HG03097 (cell line): ENCODE results near the gene GAN.

Source experiments
- ATAC-seq: cut with Tn5 transposase; IDR thresholded peaks from one replicate; pipeline ENCODE4 v1.9.1; 2021; ENCODE audit not compliant: unreplicated experiment, low FRiP score

The GAN gene

DNA sequence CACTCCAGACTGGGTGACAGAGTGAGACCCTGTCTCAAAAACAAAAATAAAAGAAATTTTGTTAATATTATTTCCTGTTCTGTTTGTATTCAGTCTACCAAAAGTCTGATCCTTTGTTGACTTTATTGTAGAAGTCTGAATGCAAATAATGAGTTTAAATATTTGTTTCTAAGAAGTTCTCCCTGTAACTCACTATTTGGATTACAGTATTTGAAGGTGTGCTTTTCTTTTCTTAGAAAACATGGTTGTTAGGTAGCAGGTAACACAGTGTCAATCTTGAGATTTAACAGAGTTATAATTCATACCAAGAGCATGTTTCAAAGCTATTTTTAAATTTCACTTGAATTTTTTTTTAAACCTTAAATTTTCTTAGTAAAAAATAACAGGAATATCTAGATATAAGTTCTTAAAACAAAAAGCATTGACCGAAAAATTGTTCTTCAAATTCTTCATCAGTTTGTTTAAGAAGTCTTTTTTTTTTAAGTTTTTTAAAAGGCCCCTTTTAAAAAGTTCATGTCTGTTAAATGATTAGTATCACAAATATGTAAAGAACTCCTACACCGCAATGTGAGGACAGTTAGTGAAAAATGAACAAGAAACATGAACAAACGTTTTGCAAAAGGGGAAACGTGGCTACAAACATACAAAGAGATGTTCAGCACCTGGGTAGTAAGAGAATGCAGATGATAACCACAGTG, 35.0 kb downstream of the GAN start:
- no peak for ATAC-seq

DNA sequence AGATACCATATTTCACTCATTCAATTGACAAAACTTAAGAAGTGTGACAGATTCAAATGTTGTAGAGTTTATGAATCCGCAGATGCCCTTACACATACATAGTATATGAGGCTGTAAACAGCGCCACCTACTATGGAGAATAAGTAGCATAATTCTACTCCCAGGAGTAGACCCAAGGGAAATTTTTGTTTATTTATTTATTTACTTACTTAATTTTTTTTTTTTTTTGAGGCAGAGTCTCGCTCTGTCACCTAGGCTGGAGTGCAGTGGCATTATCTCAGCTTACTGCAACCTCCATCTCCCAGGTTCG, 35.5 kb downstream of the GAN start:
- ATAC-seq, result no peak

DNA sequence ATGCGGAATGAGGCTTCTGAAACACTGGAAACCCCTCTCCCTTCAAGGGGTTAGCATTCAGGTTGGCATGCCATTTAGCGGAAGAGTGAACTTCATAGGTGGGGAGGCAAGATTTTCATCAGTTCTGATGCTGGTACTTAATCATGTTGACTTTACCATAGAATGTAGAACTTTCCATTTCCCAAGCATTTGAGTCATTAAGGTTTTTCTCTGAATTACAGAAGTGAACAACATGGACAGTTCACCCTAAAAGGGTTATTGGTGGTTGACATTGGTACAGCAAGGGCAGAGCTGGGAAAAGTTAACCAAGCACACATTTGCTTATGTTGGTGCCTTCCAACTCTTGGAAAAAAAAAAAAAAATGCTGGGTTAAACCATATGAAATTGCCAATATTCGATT, 39.1 kb downstream of the GAN start:
- ATAC-seq, result no peak

DNA sequence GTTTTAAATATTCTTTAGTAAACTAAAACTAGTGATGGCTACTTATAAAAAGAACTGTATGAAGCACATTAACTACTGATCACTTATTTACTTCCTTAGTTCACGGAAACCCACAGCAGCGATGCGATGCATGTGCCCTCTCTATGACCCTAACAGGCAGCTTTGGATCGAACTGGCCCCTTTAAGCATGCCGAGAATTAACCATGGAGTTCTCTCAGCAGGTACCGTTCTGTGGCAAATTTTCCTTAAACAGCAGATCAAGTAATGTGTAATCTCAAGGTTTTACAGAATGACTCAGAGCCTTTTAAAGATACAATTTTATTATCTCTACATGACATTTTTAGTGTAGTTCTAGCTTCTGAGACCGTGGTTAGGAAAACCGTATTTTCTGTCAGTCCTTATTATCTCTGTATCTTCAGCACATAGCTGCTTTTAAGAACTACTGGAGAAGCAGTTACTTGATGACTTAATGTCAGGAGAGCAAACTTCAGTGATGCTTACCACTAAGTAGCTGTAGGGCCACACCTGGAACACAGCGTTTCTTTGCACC, 43.0 kb downstream of the GAN start:
- no peak for ATAC-seq

DNA sequence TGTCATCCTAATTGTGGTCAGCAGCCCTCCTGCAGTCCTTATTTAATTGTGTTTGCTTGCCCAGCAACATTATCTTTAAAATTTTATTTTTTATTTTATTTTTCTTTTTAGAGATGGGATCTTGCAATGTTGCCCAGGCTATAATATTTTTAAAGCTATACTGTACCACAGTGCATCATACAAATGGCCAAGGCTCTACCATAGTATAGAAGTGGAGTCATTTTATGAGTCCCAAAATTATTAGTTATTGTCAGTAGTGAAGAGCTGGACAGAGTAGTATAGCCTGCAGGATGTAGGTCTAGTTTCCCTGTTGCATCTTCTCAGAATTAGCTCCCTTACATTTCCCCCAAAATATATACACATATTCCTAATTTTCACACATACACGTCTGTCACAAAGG, 44.1 kb downstream of the GAN start:
- ATAC-seq, result no peak

DNA sequence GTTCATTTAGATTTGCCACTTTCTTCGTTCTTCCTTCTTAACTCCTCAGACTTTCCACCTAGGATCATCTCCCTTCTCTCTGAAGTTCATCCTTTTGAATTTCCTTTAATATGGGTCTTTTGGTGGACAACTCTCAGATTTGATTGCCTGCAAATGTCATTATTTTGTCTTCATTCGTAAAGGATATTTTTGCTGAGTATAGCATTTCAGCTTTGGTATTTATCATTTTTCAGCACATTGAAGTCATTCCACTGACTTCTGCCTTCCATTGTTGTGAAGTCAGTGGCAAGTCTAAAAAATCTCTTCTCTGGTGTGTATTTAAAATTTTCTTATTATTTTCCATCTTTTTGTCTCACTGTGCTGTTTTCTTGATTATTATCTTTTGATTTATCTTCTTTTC, 45.4 kb downstream of the GAN start:
- ATAC-seq, result no peak

DNA sequence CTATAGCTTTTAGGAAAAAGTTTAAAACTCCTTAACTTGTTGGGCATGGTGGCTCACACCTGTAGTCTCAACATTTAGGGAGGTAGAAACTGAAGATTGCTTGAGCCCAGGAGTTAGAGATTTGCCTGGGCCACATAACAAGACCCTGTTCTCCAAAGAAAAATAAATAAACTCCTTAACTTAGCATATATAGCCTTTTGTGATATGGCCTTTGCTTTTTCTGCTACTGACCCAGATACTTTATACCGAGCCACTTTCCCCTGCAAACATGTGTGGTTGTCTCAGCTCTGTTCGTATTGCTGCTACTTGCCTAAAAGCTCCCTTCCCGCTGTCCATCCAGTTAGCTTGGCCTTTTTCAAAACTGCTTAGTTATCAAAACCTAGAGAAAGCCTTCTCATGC, 51.0 kb downstream of the GAN start:
- no peak for ATAC-seq

DNA sequence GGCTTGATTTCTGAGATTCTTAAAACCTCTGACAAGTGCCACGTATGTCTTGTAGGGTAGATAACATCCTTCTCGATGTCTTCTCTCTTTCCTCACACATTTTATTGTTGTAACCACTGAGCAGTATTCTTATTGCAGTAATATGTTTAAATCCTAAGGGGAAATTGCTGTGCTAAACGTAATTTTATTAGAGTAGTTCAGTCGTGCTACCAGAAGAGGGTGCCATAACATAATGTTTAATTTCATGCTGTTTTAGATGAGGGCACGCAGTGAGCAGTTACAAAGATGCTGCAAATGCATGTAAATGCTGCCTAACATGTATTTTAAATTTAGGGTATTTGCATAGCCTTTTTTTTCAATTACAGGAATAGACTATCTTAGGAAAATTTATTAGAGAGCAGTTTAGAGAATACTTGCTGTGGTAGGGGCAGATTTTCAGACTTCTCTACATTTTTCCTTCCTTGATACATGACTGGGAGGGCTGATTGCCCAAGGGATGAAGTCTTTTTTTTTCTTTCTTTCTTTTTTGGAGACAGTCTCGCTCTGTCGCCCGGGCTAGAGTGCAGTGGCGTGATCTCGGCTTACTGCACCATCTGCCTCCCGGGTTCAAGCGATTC, 51.7 kb downstream of the GAN start:
- ATAC-seq, result no peak

DNA sequence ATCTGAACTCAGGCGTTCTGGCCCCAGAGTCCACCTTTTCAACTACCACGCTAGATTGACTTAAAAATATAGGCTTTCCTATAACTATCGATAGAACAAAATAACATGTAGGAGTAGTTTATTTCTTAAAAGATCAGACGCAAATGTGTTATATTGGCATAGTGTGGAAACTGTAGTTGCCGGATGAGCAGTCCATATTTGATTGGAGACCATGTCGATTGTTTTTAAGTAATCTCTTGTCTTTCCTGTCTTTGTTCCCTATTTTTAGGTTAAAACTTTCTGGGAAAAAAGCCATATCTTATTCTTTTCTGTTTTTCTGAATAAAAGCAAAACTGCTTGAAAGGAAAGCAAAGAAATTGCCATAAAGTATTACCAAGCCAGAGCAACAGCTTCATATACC, 53.1 kb downstream of the GAN start:
- ATAC-seq, result no peak

DNA sequence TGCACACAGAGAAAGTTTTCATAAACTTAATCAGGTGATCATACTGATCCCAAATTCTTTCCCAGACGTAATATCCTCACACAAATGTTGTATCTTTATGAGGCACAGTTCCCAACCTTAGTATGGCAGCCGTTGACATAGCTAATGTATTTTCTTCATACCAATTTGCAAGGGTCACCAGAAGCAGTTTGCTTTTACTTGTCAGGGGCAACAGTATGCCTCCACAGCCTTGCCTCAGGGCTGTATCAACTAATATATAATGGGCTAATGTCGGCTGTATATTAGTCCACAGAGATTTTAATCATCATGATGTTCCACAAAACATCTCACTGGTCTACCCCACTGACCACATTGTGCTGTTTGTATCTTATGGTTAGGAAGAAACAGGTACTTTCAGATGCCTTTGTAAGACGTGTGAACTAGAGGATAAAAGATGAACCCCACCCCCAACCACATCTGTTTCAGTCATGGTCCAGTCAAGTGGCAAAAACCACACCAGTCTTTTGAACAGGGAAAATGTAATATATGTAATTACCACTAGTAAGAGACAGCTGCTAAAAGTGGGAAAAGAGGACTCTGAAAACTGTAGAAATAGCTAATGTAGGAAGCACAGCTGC, 55.2 kb downstream of the GAN start:
- peak; percentile 55 for ATAC-seq

DNA sequence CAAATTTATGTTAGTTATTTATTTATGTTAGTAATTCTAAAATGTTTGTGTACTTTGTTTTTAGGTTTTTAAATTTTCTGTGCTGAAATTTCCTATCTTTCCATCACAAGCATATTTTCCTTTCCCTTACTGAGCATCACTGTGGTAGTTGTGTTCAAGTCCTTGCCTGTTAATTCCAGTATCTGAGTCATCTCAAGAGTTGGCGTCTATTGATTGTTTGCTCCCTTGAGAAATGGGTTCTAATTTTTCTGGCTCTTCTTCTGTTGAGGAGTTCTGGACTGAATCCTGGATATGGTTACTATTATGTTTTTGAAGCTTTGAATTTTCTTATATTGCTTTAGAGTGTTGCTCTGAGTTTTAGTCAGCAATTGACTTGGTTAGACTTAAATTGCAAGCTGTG, 56.3 kb downstream of the GAN start:
- no peak for ATAC-seq

DNA sequence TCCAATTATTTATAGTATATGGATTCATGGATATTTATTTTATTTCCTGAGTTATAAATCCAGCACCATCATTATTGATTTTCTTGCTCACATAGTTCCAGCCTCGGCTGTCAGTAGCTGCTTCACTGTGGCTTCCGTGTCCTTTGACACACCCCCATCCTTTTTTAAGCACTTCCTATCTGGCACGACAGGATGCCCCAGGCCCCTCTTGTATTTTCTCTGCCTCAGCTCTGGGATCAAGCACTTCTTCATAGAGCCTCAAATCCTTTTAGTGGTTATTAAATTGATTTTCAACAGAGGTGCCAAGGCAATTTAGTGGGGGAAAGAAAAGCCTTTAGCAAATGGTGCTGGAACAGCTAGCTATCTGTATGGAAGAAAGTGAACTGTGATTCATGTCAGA, 59.8 kb downstream of the GAN start:
- ATAC-seq, result no peak

DNA sequence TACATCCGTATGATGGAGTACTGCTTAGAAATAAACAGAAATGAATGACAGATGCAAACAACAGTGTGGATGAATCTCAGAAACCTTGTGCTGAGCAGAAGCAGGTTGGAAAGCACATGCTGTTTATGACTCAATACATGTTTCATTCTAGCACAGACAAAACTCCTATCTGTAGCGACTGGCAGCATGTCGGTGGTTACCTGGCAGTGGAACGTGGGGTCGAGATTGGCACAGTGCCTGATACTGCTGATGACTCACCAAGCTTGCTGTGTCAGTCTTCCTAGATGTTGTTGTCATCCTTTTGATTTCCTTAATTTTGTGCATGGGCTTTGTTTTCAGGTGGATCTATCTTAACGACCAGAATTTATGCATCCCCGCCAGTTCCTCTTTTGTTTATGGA, 62.1 kb downstream of the GAN start:
- ATAC-seq, result no peak

DNA sequence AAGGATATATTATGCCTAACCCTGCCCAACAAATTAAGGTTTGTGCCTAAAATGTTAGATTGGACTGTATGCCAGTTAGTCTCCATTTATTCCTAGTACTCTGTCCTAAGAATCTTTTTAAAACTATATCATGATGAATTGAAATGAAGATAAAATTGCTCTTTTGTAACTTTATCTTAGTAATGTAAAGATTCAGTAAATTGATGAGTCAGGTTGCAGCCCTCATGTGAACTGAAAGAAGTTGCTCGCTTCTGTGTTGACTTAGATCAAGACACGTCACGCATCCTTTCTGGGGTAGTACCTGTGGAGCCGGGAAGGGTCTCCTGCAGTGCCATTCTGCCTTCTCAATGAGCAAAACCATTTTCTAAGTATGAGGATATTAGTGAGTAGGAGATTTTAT, 63.3 kb downstream of the GAN start:
- ATAC-seq, result no peak

DNA sequence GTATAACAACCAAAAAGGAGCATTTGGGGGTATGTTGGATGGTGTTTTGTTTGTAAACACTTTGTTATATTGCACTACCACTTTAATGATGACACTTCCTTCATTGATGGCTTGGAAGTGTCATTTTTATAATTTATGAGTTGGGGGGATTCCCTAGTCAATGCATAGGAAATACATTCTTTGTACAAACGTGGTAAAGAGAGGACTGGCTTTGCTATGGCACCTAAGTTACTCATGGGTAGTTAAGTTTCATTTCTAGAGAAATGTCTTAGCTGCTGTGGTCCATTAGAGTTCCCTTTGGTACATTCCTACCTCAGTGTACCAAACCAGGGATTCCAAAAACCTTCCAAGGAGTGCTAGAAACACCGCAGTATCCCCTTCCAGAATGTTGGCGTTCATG, 66.2 kb downstream of the GAN start:
- no peak for ATAC-seq

DNA sequence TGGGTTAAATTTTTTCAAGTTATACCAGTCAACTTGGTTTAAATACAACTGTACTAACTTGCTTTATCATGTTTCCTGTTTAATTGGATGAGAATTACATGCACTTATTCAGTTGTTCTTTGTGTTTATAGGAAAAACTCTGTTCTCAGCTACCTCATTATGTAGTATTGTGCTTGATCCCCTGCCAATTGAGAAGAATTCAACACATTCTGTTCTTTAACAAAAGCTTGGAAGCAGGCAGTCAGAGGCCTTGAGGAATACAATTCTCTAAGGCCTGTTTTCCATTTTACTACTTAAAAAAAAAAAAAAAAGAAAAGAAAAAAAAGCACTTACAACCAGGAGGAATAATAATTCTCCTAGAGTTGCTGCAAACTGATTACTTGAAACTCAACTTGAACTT, 69.2 kb downstream of the GAN start:
- ATAC-seq, result no peak

DNA sequence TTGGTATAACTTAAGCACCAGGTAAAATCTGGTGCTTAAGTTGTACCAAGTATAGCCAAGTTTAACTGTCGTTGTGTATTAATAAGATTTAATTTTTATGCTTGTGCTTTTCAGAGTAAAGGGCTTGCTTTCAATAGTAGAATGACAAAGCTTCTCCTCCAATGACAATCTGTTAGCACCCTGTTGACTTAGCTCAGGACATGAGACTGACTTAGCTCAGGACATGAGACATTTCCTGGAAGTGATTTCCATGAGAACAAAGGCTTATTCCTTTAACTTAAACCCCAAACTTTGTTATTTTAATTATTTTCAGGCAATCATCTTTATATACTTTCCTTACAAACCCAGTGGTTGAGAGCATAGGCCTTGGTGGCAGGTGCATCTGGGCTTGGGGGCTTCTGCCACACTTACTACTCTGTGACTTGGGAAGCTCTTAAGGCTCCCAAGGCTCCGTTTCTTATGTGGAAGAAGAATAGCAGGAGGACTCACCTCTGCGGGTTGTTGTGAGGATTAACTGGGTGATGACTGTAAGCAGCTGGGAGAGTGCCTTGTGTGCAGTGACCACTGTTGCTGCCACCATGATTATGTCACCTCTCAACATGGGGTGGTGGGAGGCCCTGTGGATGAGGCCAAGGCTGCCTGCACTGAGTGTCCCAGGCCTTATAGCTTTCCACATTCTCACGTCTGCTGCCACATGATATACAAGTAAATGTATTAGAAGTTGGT, 70.4 kb downstream of the GAN start:
- ATAC-seq, result no peak

DNA sequence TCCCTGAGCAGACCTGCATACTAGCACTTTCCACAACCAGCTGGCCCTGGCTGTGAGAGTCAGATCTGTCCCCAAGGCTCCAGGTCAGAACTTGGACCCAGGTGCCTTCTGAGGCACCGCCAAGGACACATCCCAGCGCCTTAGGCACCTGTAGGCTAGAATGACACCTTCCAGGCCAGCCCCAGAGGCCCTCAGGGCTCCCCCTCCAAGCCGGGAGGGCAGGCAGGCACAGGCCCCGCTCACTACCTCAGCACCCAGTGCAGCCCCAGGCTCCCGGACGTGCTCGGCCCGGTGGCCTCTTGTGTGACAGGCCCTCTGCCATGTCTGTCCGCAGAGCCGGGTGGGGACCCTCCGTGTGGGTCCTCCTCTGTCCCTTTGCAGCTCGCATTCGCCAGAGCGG, 73.6 kb downstream of the GAN start:
- ATAC-seq, result no peak

DNA sequence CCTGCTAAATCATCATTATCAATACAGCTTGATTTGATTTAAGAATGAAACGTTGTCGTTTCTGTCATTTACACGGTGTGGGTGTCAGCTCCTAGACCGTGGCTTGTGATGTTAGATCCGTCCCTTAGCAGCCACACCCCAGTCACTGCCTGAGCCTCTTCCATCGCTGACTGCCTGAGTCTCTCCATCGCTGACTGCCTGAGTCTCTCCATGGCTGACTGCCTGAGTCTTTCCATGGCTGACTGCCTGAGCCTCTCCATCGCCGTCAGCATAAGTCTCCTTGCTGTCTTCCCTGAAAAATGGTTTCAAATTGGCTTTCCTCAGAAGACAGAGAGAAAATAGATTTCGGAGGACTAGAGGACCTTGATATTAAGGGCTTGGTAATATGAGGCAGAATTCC, 76.1 kb downstream of the GAN start:
- ATAC-seq, result no peak

DNA sequence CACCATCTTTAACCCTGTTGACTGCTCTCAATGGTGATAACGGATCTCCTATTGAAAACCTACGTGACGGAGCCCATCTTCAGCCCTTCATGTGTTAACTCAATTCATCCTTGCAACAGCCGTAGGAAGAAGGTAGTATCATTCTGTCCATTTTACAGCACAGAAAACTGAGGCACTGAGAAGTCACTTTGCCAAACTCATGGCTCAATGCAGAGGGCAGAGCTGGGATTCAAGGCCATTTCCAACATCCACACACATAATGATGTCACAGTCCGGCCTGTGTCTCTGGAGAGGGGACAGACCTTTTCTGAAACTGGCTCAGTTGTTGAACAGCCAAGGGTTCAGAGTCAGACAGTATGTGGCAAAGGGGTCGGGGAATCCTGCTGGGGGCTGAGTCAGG, 77.2 kb downstream of the GAN start:
- no peak for ATAC-seq

DNA sequence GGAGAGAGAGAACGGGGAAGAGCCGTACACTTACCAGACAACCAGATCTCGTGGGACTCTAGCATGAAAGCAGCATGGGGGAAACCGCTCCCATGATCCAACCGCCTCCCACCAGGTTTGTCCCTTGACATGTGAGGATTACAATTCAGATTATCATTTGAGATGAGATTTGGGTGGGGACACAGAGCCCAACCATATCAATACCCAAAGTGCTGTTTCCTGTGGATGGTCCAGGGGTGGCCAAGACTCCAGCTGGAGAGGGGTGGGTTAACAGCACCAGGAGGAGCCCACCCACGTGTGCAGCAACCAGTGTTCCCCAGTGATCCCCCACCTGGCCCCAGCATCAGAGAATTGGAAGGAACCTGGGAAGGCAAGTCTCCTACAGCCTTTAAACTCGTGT, 79.7 kb downstream of the GAN start:
- no peak for ATAC-seq
